Heart left ventricle (tissue), 16 donors: Measurements from ENCODE around the gene COQ7. TPM values are rescaled to one million over a fixed set of nuclear protein-coding genes. Genes with fewer than 3 reads are reported as not detected.

Experiments
- ATAC-seq, 4 donors: fragments of 200-7000 bp; cut with Tn5 transposase; one replicate each; pipeline ENCODE4 v1.9.1; 2020 to 2022; ENCODE audit warnings: moderate library complexity in 4 of 4, mild to moderate bottlenecking in 3 of 4, moderate number of reproducible peaks in 1 of 4
- DNase-seq, 5 donors: peaks; one replicate each; pipeline ENCODE4 v3.0.0-alpha.2; 2020
- H3K27ac ChIP-seq, 12 donors: fragments of 200-600 bp; sonication (generic) in 4 of 12; one replicate each; pipeline versions ENCODE4 v1.5.0 to v1.8.0; 2016 to 2022; ENCODE audit warnings: mild to moderate bottlenecking in 2 of 12
- H3K27me3 ChIP-seq, 9 donors: fragments of 200-600 bp; sonication (generic) in 2 of 9; one replicate each; pipeline versions ENCODE4 v1.5.1 to v1.8.0; 2016 to 2022; ENCODE audit warnings: mild to moderate bottlenecking in 3 of 9
- H3K36me3 ChIP-seq, 9 donors: fragments of 200-600 bp; sonication (generic) in 2 of 9; one replicate each; pipeline versions ENCODE4 v1.5.0 to v1.8.0; 2018 to 2022; ENCODE audit warnings: mild to moderate bottlenecking in 2 of 9
- H3K4me1 ChIP-seq, 12 donors: fragments of 200-600 bp; sonication (generic) in 4 of 12; one replicate each; pipeline versions ENCODE4 v1.5.0 to v1.8.0; 2016 to 2022; ENCODE audit warnings: mild to moderate bottlenecking in 3 of 12
- H3K4me3 ChIP-seq, 12 donors: fragments of 200-600 bp; sonication (generic) in 4 of 12; one replicate each; pipeline versions ENCODE4 v1.5.0 to v1.8.0; 2017 to 2022; ENCODE audit warnings: mild to moderate bottlenecking in 9 of 12, moderate library complexity in 4 of 12
- H3K9me3 ChIP-seq, 12 donors: fragments of 200-600 bp; sonication (generic) in 4 of 12; one replicate each; pipeline versions ENCODE4 v1.5.0 to v1.8.0; 2016 to 2022; ENCODE audit warnings: mild to moderate bottlenecking in 1 of 12
- CTCF ChIP-seq, 12 donors: fragments of 200-600 bp; sonication (generic) in 4 of 12; IDR thresholded peaks; one replicate each; pipeline versions ENCODE4 v1.5.0 to v1.8.0; 2018 to 2022; ENCODE audit warnings: antibody characterized with exemption in 12 of 12, mild to moderate bottlenecking in 5 of 12
- POLR2A ChIP-seq, 2 donors: fragments of 450-650 bp; IDR thresholded peaks; one replicate each; pipeline ENCODE4 v1.6.1; 2017; ENCODE audit warnings: antibody characterized with exemption in 2 of 2, mild to moderate bottlenecking in 2 of 2, moderate library complexity in 2 of 2
- WGBS, 4 donors: extraction: QIAGEN DNeasy Blood & Tissue Kit in 2 of 4; methylation state at CpG; one replicate each; pipeline versions ENCODE4 v1.1.5 to v1.1.7; 2013 to 2018; 5-methylcytosine and 5-hydroxymethylcytosine counted together
- intact Hi-C, 10 donors: fragments of 100-400 bp; cut with DNase I; formaldehyde crosslinking; loops; one replicate each; pipeline versions ENCODE4 v1.11.1 to v1.14.2; 2022
- polyA plus RNA-seq, 2 donors: library from polyadenylated mRNA; stranded (reverse); fragments of 200-250 nt; gene quantifications; one replicate each; pipeline ENCODE4 v1.2.3, GENCODE V29; 2013
- total RNA-seq, 9 donors: library from RNA; depleted of rRNA in 2 of 9; stranded (reverse); fragments of >200 nt in 2 of 9; fragmentation: NEBNext Ultra II Directional in 3 of 9; extraction: Animal tissue kit (Norgen Biotek cat#: 25700) in 3 of 9; gene quantifications; one replicate each; pipeline versions ENCODE4 v1.1.0 to v1.2.4, GENCODE V29; 2016 to 2023
- donor health status: ischemic (EF 13 %, LVEDD 7.1; RV severe dilation, severe dysfunction).
- donor health status: healthy with polysubstance abuse.
- donor health status: DM: no; HTN: yes; CAD: no.
- donor health status: DM: no; HTN: no; CAD: no.
- donor health status: ischemic (EF 25% LVEDD 6.9; RV normal size, moderate dysfunction).
- donor health status: ischemic (EF 25% LVEDD 5.7; RV mildly dilated, moderate dysfunction).
- donor health status: healthy.
- donor health status: DM: yes; HTN: yes; CAD: no.
- donor health status: ischemic (EF 35%, LVEDD 5.7; RV mildly dilated, moderate dysfunction).
- donor health status: nonischemic (EF 11% LVEDD 7.7; RV severe dilation, severe dysfunction).
- donor health status: DM: yes; HTN: yes; CAD: no.
- donor health status: PGD.
- donor health status: ischemic (EF 29% LVEDD 5.4; RV normal size, mild dysfunction).
- donor health status: nonischemic (EF 23%, LVEDD 6.1; RV moderate dilation, normal function).

Gene COQ7
- total and polyA plus RNA-seq, 11 donors = 23.9 to 45.1 (median 33.3) TPM

- Histone ChIP-seq H3K27me3 (no peaks in the 10 kb centered on the region), H3K27ac (no peak overlapping the region), H3K36me3 (no peaks in the 10 kb centered on the region), H3K4me3 (no peak overlapping the region), H3K9me3 (no peaks in the 10 kb centered on the region), H3K4me1 (peaks cover 0 to 21% (median 8%) of the 10 kb centered on the region in 12 donors)
- intact Hi-C loops = loop anchor here (2.0 to 10.0 kb wide), 7 partner anchors 46 to 414 kb away; partner anchors contain the start of gene SYT17 (in 6 of the 10)
- ATAC-seq (no peak), DNase-seq (no peak)
- TF ChIP-seq CTCF (IDR thresholded peaks at IDR 0.05) = no peak
- TF ChIP-seq POLR2A (IDR thresholded peaks at IDR 0.05) = no peak
- 68 to 79% (median 76%) methylated on average over 5 of the region's 5 CpGs for WGBS, 4 donors
Measured at GRCh38 chr16:19088341-19088916, 21.0 kb downstream of the COQ7 start.

DNA sequence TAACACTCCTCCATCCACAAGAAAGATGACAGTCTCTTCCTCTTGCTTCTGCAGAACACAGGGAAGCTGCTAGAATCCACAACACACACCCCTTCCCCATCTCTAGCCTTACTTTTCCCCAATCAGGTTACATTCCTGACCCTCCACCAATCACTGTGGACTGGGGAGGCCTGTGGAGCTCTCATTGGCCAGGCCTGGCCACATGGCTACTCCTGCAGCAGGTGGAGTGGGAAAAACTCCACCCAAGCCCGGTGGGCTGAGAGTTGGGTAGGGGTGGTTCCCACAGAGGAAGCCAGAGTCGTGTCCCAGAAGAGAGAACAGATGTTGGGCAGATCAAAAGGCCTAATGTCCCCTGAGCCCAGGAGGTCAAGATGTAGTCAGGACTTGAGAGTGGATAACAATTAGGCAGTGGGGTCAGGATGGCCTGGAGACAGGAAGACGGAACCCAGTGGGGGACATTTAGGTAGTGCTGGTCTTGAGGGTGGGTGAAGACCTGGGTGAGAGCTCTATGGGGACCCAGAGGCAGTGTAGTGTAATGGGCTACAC is 22.1 kb downstream of the COQ7 start:
- TF ChIP-seq POLR2A (IDR thresholded peaks at IDR 0.05) = no peak
- no peak for TF ChIP-seq CTCF (IDR thresholded peaks at IDR 0.05)
- Histone ChIP-seq H3K4me3 (no peak overlapping the region), H3K4me1 (peaks cover 0 to 21% (median 8%) of the 10 kb centered on the region in 12 donors), H3K9me3 (no peaks in the 10 kb centered on the region), H3K27me3 (no peaks in the 10 kb centered on the region), H3K27ac (no peak overlapping the region), H3K36me3 (no peaks in the 10 kb centered on the region)
- intact Hi-C loops = loop anchor here (2.0 to 10.0 kb wide), 7 partner anchors 45 to 413 kb away; partner anchors contain the start of gene SYT17 (in 6 of the 10)
- ATAC-seq = no peak
- 62 to 76% (median 69%) methylated on average over 3 of the region's 3 CpGs for WGBS, 4 donors
- DNase-seq = no peak

GRCh38 chr16:19090916-19091315 is 23.5 kb downstream of the COQ7 start:
- no peak for TF ChIP-seq CTCF (IDR thresholded peaks at IDR 0.05)
- no peak for TF ChIP-seq POLR2A (IDR thresholded peaks at IDR 0.05)
- intact Hi-C loops = loop anchor here in 1 of 10 donors (5.0 kb wide), 1 partner anchor 81 kb away; no protein-coding TSS in a partner anchor
- DNase-seq (no peak), ATAC-seq (no peak)
- Histone ChIP-seq H3K4me3 (no peak overlapping the region), H3K4me1 (peaks cover 0 to 21% (median 5%) of the 10 kb centered on the region in 12 donors), H3K27me3 (no peaks in the 10 kb centered on the region), H3K36me3 (no peaks in the 10 kb centered on the region), H3K27ac (no peak overlapping the region), H3K9me3 (no peaks in the 10 kb centered on the region)
- 94 to 97% (median 96%) methylated on average over 6 of the region's 6 CpGs for WGBS, 4 donors

DNA sequence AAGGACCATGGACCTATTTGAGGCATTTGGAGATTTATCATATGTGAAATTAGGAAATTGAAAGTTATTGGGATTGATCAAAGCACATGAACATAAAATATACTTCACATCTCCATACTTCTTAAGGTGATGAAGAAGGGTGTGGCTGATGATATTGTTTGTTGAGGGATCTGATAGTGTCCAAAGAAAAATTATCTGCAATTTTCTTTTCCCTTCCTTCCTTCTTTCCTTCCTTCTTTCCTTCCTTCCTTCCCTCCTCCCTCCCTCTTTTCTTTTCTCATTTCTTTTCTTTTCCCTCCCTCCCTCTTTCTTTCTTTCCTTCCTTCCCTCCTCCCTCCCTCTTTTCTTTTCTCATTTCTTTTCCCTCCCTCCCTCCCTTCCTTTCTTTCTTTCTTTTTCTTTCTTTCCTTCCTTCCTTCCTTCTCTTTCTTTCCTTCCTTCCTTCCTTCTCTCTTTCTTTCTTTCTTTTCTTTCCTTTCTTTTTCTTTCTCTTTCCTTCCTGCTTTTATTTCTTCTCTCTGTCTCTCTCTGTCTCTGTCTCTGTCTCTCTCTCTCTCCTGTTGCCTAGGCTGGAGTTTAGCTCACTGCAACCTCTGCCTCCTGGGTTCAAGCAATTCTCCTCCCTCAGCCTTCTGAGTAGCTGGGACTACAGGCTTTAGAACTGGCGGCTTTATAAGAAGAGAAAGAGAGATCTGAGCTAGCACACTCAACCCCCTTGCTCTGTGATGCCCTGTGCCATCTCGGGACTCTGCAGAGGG is 25.4 kb downstream of the COQ7 start:
- Histone ChIP-seq H3K4me1 (peaks cover 0 to 5% (median 0%) of the 10 kb centered on the region in 12 donors), H3K36me3 (no peaks in the 10 kb centered on the region), H3K4me3 (no peak overlapping the region), H3K27me3 (no peaks in the 10 kb centered on the region), H3K9me3 (no peaks in the 10 kb centered on the region), H3K27ac (peak overlapping the region in 1 of 12 donors; percentile 40)
- WGBS, 4 donors = 78 to 86% (median 80%) methylated on average over 2 of the region's 2 CpGs
- no peak for ATAC-seq
- no peak for TF ChIP-seq POLR2A (IDR thresholded peaks at IDR 0.05)
- no peak for TF ChIP-seq CTCF (IDR thresholded peaks at IDR 0.05)
- intact Hi-C loops = loop anchor here in 1 of 10 donors (5.0 kb wide), 1 partner anchor 79 kb away; no protein-coding TSS in a partner anchor
- no peak for DNase-seq
